22Rv1 (cell line): Measurements from ENCODE around the gene IGFBP5.

Experiments used
- CTCF ChIP-seq: fragments of 450-650 bp; IDR thresholded peaks from 2 replicates; pipeline ENCODE4 v1.5.1; 2017; ENCODE audit warnings: mild to moderate bottlenecking
- ZFX ChIP-seq: fragments of 450-650 bp; IDR thresholded peaks from 2 replicates; pipeline ENCODE4 v1.6.1; 2017; ENCODE audit warnings: antibody characterized with exemption, borderline replicate concordance

- peak; percentile 51 for TF ChIP-seq CTCF
- no peak for TF ChIP-seq ZFX
Measured at GRCh38 chr2:216696751-216697560, 1.6 kb upstream of the IGFBP5 start.
